GM12891 (cell line): ENCODE measurements around the gene ITGA1.

Experiments used
- PAX5 ChIP-seq: IDR thresholded peaks from 2 replicates; pipeline ENCODE4 v1.6.1; 2011; ENCODE audit warnings: low read length, moderate library complexity, mild to moderate bottlenecking; ENCODE audit not compliant: insufficient read depth, severe bottlenecking
- POLR2A ChIP-seq: IDR thresholded peaks from 2 replicates; pipeline ENCODE4 v1.6.1; 2011; ENCODE audit warnings: low read depth, low read length, control low read depth
- POLR2AphosphoS5 ChIP-seq: IDR thresholded peaks from 2 replicates; pipeline ENCODE4 v1.6.1; 2011; ENCODE audit warnings: low read depth, low read length, control low read depth
- POU2F2 ChIP-seq: IDR thresholded peaks from 2 replicates; pipeline ENCODE4 v1.6.1; 2011; ENCODE audit warnings: low read depth, mild to moderate bottlenecking, control low read depth, low read length, moderate library complexity
- SPI1 ChIP-seq: IDR thresholded peaks from 2 replicates; pipeline ENCODE4 v1.6.1; 2011; ENCODE audit warnings: low read depth, low read length, control low read depth
- TAF1 ChIP-seq: IDR thresholded peaks from 2 replicates; pipeline ENCODE4 v1.6.1; 2011; ENCODE audit warnings: low read depth, low read length, control low read depth

- no peak for TF ChIP-seq POLR2A
- TF ChIP-seq POLR2AphosphoS5 = no peak
- TF ChIP-seq TAF1 = no peak
- TF ChIP-seq PAX5 = no peak
- TF ChIP-seq SPI1 = no peak
- no peak for TF ChIP-seq POU2F2
These were observed 201.5 kb downstream of the ITGA1 start, which contains the start of gene ITGA2 for GRCh38 chr5:52989025-52989780.
